GM12878 (cell line): ENCODE results near the gene SCGB3A2. TPM values are rescaled to one million over a fixed set of nuclear protein-coding genes. Genes with fewer than 3 reads are reported as not detected.

Experiments
- BACH1 ChIP-seq: fragments of 450-650 bp; IDR thresholded peaks from 2 replicates; pipeline ENCODE4 v1.6.1; 2017; ENCODE audit warnings: mild to moderate bottlenecking, borderline replicate concordance
- KDM1A ChIP-seq: fragments of 200-600 bp; sonication (generic); IDR thresholded peaks from 2 replicates; pipeline ENCODE4 v1.6.1; 2016; ENCODE audit warnings: borderline replicate concordance
- NFIC ChIP-seq: IDR thresholded peaks from 2 replicates; pipeline ENCODE4 v1.6.1; 2012; ENCODE audit warnings: low read depth, mild to moderate bottlenecking, inconsistent platforms, low read length, moderate library complexity
- NFYB ChIP-seq: IDR thresholded peaks from 2 replicates; pipeline ENCODE4 v1.6.1; 2011; ENCODE audit warnings: low read depth, mild to moderate bottlenecking, low read length, improper control_type of control experiment, moderate library complexity; ENCODE audit not compliant: insufficient read depth
- NR2C1 ChIP-seq: fragments of 450-650 bp; IDR thresholded peaks from 2 replicates; pipeline ENCODE4 v1.6.1; 2017; ENCODE audit warnings: antibody characterized with exemption, mild to moderate bottlenecking, moderate library complexity
- ZBED1 ChIP-seq: IDR thresholded peaks from 2 replicates; pipeline ENCODE4 v1.6.1; 2016; ENCODE audit warnings: borderline replicate concordance
- ZNF24 ChIP-seq: fragments of 450-650 bp; IDR thresholded peaks from 2 replicates; pipeline ENCODE4 v1.6.1; 2017; ENCODE audit warnings: antibody characterized with exemption, mild to moderate bottlenecking
- polyA plus RNA-seq, 11 experiments: library from polyadenylated mRNA; depleted of rRNA in 4 of 11; unstranded in 6 of 11; stranded (reverse) in 5 of 11; fragments of >200 nt; fragmentation: Nextera tagmentation in 4 of 11; fragmentation: Illumina TruSeq in 1 of 11; extraction: Ambion mirVana in 4 of 11; extraction: Trizol in 1 of 11; gene quantifications; 1 replicate in 1 of 11; 2 replicates in 10 of 11; pipeline versions ENCODE4 v1.2.1 to v1.2.3, GENCODE V29; 2011 to 2016; ENCODE audit warnings: inconsistent platforms in 2 of 11, missing spikeins in 2 of 11, low read depth in 1 of 11
- total RNA-seq, 4 experiments: library from RNA; depleted of rRNA in 3 of 4; stranded (reverse); fragments of >200 nt in 3 of 4; fragmentation: Illumina TruSeq in 1 of 4; extraction: Trizol in 1 of 4; gene quantifications; 2 replicates each; pipeline versions ENCODE4 v1.2.1 to v1.2.3, GENCODE V29; 2013 to 2021
- TF ChIP-seq, protein P1 (sequence below): fragments of 450-650 bp; IDR thresholded peaks from 2 replicates; pipeline ENCODE4 v1.6.1; 2016; ENCODE audit warnings: mild to moderate bottlenecking
- TF ChIP-seq, protein P2 (sequence below): fragments of 450-650 bp; IDR thresholded peaks from 2 replicates; pipeline ENCODE4 v1.6.1; 2016; ENCODE audit warnings: mild to moderate bottlenecking, moderate library complexity, borderline replicate concordance
- TF ChIP-seq, protein P3 (sequence below): IDR thresholded peaks from 2 replicates; pipeline ENCODE4 v1.6.1; 2011; ENCODE audit warnings: borderline replicate concordance, low read depth, mild to moderate bottlenecking, moderate library complexity, low read length; ENCODE audit not compliant: insufficient read depth, poor library complexity, severe bottlenecking

SCGB3A2 gene
- total and polyA plus RNA-seq, 10 of the 15 experiments (the other 5 are each of a cell fraction or from before 2014, with no cell fraction given): 0.24 TPM; not detected in 9

DNA sequence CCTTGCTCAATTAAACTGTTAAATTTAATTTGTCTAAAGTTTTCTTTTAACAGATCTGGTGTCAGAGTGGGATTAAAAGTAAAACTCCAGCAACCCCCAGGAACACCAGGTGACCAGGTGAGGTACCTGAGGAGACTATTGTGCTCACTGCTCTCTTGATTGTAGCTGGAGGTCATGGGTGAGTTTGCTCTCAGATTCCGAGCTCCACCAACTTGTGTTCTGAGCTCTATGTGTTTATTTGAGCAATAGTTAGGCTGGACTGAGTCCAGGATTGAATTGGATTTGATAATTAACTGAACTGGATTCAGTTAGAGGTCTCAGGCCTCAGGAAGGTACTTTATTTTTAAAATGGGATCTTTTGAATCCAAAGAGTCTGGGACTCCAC is 17.9 kb upstream of the SCGB3A2 start (continued):
- TF ChIP-seq, protein P1, sequence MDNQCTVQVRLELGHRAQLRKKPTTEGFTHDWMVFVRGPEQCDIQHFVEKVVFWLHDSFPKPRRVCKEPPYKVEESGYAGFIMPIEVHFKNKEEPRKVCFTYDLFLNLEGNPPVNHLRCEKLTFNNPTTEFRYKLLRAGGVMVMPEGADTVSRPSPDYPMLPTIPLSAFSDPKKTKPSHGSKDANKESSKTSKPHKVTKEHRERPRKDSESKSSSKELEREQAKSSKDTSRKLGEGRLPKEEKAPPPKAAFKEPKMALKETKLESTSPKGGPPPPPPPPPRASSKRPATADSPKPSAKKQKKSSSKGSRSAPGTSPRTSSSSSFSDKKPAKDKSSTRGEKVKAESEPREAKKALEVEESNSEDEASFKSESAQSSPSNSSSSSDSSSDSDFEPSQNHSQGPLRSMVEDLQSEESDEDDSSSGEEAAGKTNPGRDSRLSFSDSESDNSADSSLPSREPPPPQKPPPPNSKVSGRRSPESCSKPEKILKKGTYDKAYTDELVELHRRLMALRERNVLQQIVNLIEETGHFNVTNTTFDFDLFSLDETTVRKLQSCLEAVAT: no peak
- TF ChIP-seq NFIC: no peak
- TF ChIP-seq ZNF24: no peak
- no peak for TF ChIP-seq NR2C1
- no peak for TF ChIP-seq BACH1
- TF ChIP-seq, protein P2, sequence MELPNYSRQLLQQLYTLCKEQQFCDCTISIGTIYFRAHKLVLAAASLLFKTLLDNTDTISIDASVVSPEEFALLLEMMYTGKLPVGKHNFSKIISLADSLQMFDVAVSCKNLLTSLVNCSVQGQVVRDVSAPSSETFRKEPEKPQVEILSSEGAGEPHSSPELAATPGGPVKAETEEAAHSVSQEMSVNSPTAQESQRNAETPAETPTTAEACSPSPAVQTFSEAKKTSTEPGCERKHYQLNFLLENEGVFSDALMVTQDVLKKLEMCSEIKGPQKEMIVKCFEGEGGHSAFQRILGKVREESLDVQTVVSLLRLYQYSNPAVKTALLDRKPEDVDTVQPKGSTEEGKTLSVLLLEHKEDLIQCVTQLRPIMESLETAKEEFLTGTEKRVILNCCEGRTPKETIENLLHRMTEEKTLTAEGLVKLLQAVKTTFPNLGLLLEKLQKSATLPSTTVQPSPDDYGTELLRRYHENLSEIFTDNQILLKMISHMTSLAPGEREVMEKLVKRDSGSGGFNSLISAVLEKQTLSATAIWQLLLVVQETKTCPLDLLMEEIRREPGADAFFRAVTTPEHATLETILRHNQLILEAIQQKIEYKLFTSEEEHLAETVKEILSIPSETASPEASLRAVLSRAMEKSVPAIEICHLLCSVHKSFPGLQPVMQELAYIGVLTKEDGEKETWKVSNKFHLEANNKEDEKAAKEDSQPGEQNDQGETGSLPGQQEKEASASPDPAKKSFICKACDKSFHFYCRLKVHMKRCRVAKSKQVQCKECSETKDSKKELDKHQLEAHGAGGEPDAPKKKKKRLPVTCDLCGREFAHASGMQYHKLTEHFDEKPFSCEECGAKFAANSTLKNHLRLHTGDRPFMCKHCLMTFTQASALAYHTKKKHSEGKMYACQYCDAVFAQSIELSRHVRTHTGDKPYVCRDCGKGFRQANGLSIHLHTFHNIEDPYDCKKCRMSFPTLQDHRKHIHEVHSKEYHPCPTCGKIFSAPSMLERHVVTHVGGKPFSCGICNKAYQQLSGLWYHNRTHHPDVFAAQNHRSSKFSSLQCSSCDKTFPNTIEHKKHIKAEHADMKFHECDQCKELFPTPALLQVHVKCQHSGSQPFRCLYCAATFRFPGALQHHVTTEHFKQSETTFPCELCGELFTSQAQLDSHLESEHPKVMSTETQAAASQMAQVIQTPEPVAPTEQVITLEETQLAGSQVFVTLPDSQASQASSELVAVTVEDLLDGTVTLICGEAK: no peak
- no peak for TF ChIP-seq ZBED1
- no peak for TF ChIP-seq KDM1A
- TF ChIP-seq, protein P3, sequence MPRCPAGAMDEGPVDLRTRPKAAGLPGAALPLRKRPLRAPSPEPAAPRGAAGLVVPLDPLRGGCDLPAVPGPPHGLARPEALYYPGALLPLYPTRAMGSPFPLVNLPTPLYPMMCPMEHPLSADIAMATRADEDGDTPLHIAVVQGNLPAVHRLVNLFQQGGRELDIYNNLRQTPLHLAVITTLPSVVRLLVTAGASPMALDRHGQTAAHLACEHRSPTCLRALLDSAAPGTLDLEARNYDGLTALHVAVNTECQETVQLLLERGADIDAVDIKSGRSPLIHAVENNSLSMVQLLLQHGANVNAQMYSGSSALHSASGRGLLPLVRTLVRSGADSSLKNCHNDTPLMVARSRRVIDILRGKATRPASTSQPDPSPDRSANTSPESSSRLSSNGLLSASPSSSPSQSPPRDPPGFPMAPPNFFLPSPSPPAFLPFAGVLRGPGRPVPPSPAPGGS: no peak
- no peak for TF ChIP-seq NFYB
